GM12874 (cell line): Measurements from ENCODE around the gene KAT2B.

Source experiments
- CTCF ChIP-seq: IDR thresholded peaks from 2 replicates; pipeline ENCODE4 v1.5.1; 2011; ENCODE audit warnings: low read depth, mild to moderate bottlenecking, control low read depth, low read length, moderate library complexity; ENCODE audit not compliant: insufficient read depth

The KAT2B gene

GRCh38 chr3:20064387-20064786, 24.1 kb downstream of the KAT2B start:
- no peak for TF ChIP-seq CTCF

GRCh38 chr3:20064796-20065564, 24.7 kb downstream of the KAT2B start:
- no peak for TF ChIP-seq CTCF

- no peak for TF ChIP-seq CTCF
Measured at GRCh38 chr3:20066079-20066478, 25.8 kb downstream of the KAT2B start.

- no peak for TF ChIP-seq CTCF
Measured at GRCh38 chr3:20066850-20067617, 26.8 kb downstream of the KAT2B start.

GRCh38 chr3:20068512-20069177, 28.4 kb downstream of the KAT2B start:
- TF ChIP-seq CTCF, result no peak

GRCh38 chr3:20069178-20069532, 28.9 kb downstream of the KAT2B start:
- TF ChIP-seq CTCF, result no peak

GRCh38 chr3:20071175-20071574, 30.9 kb downstream of the KAT2B start:
- no peak for TF ChIP-seq CTCF
